HL-60/S4 (cell line): ENCODE results near the gene JPH2.
"Not testable (repeated sequence)": the region's sequence is repeated elsewhere in the genome, so short reads cannot be mapped to it uniquely, and the experiment has no call there.

ENCODE experiments used
- in situ Hi-C: fragments of 300-500 bp; cut with MboI; formaldehyde crosslinking; loops from 2 replicates; pipeline ENCODE4 v1.14.3; 2022; ENCODE audit warnings: low sequenced_read_pairs

The JPH2 gene

GRCh38 chr20:44212792-44213191 lies 25.8 kb upstream of the JPH2 start:
- in situ Hi-C loops: loop anchor here (10.0 kb wide), 1 partner anchor 252 kb away; no protein-coding TSS in a partner anchor

DNA sequence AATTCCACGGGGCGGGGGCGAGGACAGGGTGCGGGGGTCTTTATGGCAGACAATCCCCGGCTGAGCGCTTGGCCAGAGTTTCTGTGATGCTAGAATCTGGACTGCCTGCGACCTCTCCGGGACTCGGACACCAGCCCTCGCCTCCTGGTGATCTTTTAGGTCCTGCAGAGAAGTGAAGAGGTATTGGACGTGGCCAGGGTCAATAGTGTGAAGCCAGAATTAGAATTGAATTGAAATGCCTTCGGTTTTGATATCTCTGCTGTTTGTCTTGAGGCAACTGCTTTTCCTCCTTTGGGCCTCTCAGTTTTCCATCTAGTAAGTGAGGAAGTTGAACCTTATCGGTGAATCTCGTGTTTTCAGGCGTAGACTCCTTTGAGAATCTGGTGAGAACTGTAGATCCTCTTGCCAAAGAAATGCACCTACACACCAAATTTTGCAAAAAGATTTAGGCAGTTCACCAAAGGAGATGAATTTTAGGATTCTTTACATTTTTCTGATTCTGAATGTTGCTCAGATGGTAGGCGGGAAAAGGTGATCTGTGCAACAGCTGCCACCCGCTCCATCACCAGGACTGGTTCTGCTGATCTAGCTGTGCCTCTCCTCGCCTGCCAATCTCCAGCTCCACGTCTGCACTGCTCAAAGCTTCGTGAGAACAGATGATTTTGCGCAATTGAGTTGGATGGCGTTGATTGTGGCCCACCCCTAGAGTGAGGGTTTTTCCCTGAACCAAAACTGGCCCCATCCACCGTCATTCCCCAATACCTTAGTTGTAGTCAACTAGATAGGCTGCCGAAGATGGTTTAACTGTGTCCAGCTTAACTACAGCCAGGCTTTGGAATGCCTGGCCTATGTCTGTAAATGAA lies 24.4 kb upstream of the JPH2 start:
- in situ Hi-C loops: loop anchor here (10.0 kb wide), 1 partner anchor 253 kb away; no protein-coding TSS in a partner anchor

DNA sequence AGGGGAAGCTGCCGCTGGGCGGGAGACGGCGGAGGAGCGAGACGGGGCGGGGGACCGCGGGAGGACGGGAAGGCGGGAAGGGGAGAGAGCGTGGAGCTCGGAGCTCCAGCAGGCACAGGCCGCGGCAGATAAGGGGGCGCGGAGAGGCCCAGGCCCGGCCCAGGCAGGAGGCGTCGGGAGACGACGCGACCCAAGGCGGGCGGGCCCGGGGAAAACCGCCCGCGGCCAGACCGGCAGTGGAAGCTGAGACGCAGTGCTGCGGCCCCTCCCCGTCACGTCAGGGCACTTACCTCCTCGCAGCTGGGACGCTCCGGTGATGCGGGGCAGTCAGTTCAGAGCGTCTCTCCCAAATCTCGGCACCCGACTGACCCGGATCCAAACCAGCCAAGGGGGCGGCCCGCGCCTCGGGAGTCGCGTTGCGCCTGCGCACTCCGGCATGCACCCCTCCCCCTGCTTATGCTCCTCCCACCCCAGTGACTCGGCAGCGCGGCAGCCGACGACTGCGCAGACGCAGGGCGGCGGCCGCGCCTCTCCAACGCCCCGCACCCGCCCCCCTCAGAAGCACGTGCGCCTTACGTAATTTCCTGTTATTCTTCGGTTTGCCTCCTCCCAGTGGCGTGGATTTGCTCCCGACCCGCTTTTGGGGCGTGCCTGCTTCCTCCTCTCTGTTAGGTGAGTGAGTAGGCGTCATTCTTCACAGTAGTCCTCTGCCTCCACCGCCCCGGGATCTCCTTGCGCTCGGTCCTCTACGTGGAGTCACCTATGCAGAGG lies 23.6 kb upstream of the JPH2 start, which contains the start of gene OSER1:
TSS of gene OSER1 (minus strand) at position 366 of the 771 bp plus-strand sequence. CDS start 3,814 bp downstream, outside the sequence.
- in situ Hi-C loops: loop anchor here (10.0 kb wide), 1 partner anchor 254 kb away; no protein-coding TSS in a partner anchor

- in situ Hi-C loops: loop anchor here (10.0 kb wide), 1 partner anchor 255 kb away; no protein-coding TSS in a partner anchor
Measured at GRCh38 chr20:44209686-44210405, 22.9 kb upstream of the JPH2 start.

DNA sequence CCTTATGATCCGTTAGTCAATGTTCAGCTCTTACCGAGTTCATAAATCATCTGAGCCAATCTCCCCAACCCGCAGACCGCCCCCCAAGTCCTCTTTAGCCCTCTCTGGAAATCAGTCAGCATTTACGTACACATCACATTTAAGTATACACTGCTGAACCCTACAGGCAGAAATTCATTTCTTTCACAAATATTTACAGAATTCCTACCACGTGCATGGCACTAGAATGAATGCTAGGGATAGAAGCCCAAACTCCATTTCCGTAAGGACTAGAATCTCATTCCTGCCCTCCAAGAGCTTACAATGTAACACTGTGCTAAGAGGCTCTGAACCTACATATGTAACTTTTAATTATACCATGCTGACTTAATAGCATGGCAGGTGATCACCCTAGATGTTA lies 21.8 kb upstream of the JPH2 start:
- in situ Hi-C loops: no loop called here

- in situ Hi-C loops: no loop called here
Measured at GRCh38 chr20:44208165-44208564, 21.2 kb upstream of the JPH2 start.

DNA sequence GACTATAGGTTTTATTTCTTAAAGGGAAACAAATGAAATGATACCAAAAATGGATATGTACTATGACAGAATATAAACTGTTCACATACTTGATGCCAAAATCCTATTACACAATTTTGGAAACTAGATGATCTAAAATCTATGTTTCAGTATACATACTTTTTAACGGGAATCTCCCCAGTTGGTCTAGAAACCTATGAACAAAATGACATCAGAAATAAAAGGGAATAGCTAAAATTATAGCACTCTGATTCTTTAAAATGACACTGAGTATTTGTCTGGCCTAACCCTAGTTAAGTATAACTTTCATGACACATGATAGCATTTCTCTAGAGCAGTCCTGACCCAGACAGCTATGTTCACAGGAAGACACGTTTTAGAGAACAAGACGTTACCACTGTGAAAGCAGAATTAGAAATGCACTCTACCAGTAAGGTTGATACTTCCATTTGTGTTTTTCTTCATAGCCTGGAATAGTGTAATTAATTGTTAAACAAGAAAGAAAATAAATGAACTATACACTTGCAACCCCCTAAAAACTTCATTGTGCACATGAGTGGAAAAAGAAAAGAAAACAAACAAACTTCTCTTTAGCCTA lies 20.2 kb upstream of the JPH2 start:
- in situ Hi-C loops: no loop called here

DNA sequence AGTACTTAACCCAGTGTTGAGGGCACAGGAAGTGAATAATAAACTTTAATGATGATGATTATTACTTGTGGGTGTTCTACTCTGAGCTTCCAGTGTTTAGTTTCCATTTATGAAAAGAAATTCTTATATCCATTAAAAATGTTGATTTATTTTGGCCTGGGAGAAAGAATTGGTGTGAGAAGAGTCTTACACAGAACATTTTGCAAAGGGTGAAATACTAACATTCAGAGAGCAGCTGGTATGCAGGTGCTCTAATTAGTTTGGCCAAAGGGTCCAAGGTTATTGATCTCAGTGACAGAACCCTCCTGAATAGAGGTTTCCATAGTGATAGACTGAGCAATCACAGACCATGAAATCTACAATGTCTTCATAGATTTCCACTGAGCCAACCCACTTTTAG lies 19.1 kb upstream of the JPH2 start:
- in situ Hi-C loops: no loop called here

DNA sequence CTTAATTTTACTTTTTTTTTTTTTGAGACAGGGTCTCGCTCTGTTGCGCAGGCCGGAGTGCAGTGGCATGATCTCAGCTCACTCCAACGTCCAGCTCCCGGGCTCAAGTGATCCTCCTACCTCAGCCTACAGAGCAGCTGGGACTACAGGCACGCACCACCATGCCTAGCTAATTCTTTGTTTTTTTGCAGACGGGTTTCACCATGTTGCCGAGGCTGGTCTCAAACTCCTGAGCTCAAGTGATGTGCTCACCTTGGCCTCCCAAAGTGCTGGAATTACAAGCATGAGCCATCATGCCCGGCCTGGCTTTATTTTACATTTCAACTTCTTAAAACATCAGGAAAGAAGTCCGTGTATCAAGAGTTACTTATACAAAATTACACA lies 17.8 kb upstream of the JPH2 start:
- in situ Hi-C loops: no loop called here

- in situ Hi-C loops: no loop called here
Measured at GRCh38 chr20:44204156-44204831, 17.3 kb upstream of the JPH2 start.

- in situ Hi-C loops: no loop called here
Measured at GRCh38 chr20:44203161-44203560, 16.2 kb upstream of the JPH2 start.

DNA sequence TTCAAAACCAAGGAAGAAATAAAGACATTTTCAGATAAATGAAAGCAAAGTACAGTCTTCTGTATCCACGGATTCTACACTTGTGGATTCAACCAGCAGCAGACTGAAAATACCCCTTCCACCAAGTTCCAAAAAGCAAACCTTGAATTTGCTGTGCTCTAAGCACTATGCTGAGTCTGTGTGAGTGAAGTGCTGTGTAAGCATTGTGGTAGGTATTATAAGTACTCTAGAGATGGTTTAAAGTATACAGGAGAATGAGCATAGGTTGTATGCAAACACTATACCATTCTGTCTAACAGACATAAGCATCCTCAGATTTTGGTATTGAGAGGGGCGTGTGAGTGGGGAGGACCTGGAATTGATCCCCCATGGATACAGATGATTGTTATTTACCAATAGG lies 14.0 kb upstream of the JPH2 start:
- in situ Hi-C loops: no loop called here

- in situ Hi-C loops: no loop called here
Measured at GRCh38 chr20:44200371-44200770, 13.4 kb upstream of the JPH2 start.

GRCh38 chr20:44199877-44200276 lies 12.9 kb upstream of the JPH2 start:
- in situ Hi-C loops: no loop called here

DNA sequence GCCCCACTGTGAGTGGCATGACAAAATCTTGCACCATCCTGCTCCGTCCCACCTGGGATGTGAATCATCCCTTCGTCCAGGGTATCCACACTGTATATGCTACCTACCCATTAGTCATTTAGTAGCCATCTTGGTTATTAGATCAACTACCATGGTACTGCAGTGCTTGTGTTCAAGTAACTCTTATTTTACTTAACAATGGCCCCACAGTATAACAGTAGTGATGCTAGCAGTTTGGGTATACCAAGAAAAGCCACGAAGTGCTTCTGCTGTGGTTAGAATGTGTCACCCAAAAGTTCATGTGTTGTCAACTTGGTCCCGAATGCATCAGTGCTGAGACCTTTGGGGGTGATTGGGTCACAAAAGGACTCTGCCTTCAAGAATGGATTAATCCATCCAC lies 11.9 kb upstream of the JPH2 start:
- in situ Hi-C loops: no loop called here

- in situ Hi-C loops: no loop called here
Measured at GRCh38 chr20:44196271-44196670, 9.3 kb upstream of the JPH2 start.

DNA sequence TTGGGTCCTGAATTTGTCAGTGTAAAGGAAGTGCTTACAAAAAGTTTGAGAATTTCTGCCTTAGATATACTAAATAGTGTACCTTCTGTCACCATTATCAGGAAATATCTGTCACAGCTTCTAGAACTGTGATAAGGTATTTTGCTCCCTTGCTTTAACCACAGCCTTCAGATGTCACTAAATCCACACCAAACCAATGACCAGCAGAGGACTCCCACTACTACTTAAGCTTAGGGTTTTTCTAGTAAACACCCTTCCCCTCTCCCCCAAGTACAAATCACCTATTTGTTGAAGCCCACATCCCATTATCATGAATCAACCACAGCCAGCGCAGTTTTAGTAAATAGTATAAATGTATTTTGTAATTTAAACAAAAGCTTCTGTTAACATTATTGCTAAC lies 8.6 kb upstream of the JPH2 start:
- in situ Hi-C loops: no loop called here

DNA sequence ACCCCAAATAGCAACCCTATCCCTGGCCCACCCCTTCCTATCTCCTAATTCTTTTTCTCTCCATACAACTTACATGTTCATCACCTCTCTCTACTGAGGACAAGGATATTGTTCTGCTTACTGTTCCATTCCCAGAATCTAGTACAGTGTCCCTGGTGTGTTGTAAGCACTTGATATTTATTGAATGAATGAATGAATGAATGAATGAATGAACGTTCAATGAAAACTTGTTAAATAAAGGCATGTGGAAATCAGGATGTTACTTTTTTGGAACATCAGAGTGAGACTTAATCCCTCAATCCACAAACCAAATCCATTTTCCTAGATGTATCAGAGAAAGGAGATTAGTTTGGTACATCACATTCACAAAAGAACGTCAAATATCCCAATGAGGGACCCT lies 6.8 kb upstream of the JPH2 start:
- in situ Hi-C loops: no loop called here

- in situ Hi-C loops: not testable (repeated sequence)
Measured at GRCh38 chr20:44191640-44192039, 4.7 kb upstream of the JPH2 start.

DNA sequence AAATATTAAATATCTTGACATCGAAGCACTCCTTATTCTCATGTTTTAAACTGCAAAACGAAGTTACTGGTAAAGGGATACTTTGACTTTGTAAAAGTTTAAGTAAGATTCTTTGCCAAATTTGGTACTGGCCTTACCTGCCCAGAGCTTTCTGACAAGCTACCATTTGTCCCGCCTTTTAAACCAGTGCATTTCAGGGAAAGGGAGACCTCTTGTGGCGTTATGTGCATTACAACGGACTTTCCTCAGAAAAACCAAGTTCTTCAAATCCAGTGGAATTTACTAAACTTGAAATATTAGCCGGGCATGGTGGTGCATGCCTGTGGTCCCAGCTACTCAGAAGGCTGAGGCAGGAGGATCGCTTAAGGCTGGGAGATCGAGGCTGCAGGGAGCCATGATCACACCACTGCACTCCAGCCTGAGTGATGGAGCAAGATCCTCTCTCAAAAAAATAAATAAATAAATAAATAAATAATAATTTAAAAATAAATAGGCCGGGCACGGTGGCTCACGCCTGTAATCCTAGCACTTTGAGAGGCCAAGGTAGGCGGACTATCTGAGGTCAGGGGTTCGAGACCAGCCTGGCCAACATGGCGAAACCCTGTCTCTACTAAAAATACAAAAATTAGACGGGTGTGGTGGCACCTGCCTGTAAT lies 3.3 kb upstream of the JPH2 start:
- in situ Hi-C loops: not testable (repeated sequence)
